GM23338 (cell line): ENCODE results near the gene KCNN3. TPM values are rescaled to one million over a fixed set of nuclear protein-coding genes. Genes with fewer than 3 reads are reported as not detected.

Experiments
- ATAC-seq: fragments of 200-7000 bp; cut with Tn5 transposase; 3 replicates; pipeline ENCODE4 v1.9.1; 2020
- DNase-seq: peaks from one replicate; pipeline ENCODE4 v3.0.0-alpha.2; 2015; ENCODE audit warnings: low spot score
- H2AFZ ChIP-seq: fragments of 200-600 bp; sonication (generic); 2 replicates; pipeline ENCODE4 v1.8.0; 2016; ENCODE audit warnings: antibody characterized with exemption, mild to moderate bottlenecking, moderate library complexity
- H3F3A ChIP-seq: fragments of 200-600 bp; sonication (generic); replicated peaks from 2 replicates; pipeline ENCODE4 v1.8.0; 2017; ENCODE audit warnings: antibody characterized with exemption, mixed run types, low read depth
- H3K27ac ChIP-seq: fragments of 200-600 bp; sonication (generic); 2 replicates; pipeline ENCODE4 v1.6.1; 2016; ENCODE audit warnings: low read depth
- H3K27me3 ChIP-seq: fragments of 200-600 bp; sonication (generic); 2 replicates; pipeline ENCODE4 v1.8.0; 2016; ENCODE audit warnings: mild to moderate bottlenecking, mixed run types, moderate library complexity; ENCODE audit not compliant: insufficient read depth
- H3K36me3 ChIP-seq: fragments of 200-600 bp; sonication (generic); 2 replicates; pipeline ENCODE4 v1.8.0; 2016; ENCODE audit warnings: mild to moderate bottlenecking; ENCODE audit not compliant: insufficient read depth
- H3K4me1 ChIP-seq: fragments of 200-600 bp; sonication (generic); 2 replicates; pipeline ENCODE4 v1.8.0; 2016; ENCODE audit warnings: mild to moderate bottlenecking, moderate library complexity; ENCODE audit not compliant: insufficient read depth
- H3K4me2 ChIP-seq: fragments of 200-600 bp; sonication (generic); 2 replicates; pipeline ENCODE4 v1.7.1; 2017; ENCODE audit warnings: mixed run types
- H3K4me3 ChIP-seq: fragments of 200-600 bp; sonication (generic); 2 replicates; pipeline ENCODE4 v1.6.1; 2016; ENCODE audit warnings: mixed run types
- H3K79me2 ChIP-seq: fragments of 200-600 bp; sonication (generic); replicated peaks from 2 replicates; pipeline ENCODE4 v1.8.0; 2017; ENCODE audit warnings: mild to moderate bottlenecking; ENCODE audit not compliant: insufficient read depth
- H3K9me2 ChIP-seq: fragments of 200-600 bp; sonication (generic); 2 replicates; pipeline ENCODE4 v1.8.0; 2017; ENCODE audit not compliant: insufficient read depth
- H4K20me1 ChIP-seq: fragments of 200-600 bp; sonication (generic); replicated peaks from 2 replicates; pipeline ENCODE4 v1.8.0; 2017; ENCODE audit warnings: mild to moderate bottlenecking; ENCODE audit not compliant: insufficient read depth
- H3K27ac Mint-ChIP-seq: 2 replicates; pipeline ENCODE4 v1.8.0; 2020; ENCODE audit warnings: inconsistent platforms, mild to moderate bottlenecking, moderate library complexity, mixed read lengths
- H3K27me3 Mint-ChIP-seq: 3 replicates; pipeline ENCODE4 v1.8.0; 2022; ENCODE audit warnings: low read depth, mild to moderate bottlenecking, moderate library complexity, mixed read lengths, inconsistent platforms; ENCODE audit not compliant: insufficient read depth, poor library complexity
- H3K36me3 Mint-ChIP-seq: 3 replicates; pipeline ENCODE4 v1.8.0; 2021; ENCODE audit warnings: low read depth, mild to moderate bottlenecking, inconsistent platforms, moderate library complexity, mixed read lengths
- H3K4me1 Mint-ChIP-seq: 3 replicates; pipeline ENCODE4 v1.8.0; 2020; ENCODE audit warnings: mild to moderate bottlenecking, inconsistent platforms, mixed read lengths
- H3K4me3 Mint-ChIP-seq: 3 replicates; pipeline ENCODE4 v1.8.0; 2021; ENCODE audit warnings: moderate library complexity, mild to moderate bottlenecking, inconsistent platforms, mixed read lengths
- H3K9me3 Mint-ChIP-seq: 3 replicates; pipeline ENCODE4 v1.8.0; 2020; ENCODE audit warnings: moderate library complexity, mild to moderate bottlenecking, inconsistent platforms, mixed read lengths
- CREB1 ChIP-seq: fragments of 250-450 bp; sonication (Bioruptor Pico); IDR thresholded peaks from 2 replicates; pipeline ENCODE4 v1.5.0; 2020; ENCODE audit warnings: low read depth, mild to moderate bottlenecking, moderate library complexity
- CTCF ChIP-seq, 2 experiments: fragments of 200-600 bp in 1 of 2; sonication (generic) in 1 of 2; conservative IDR thresholded peaks; 2 replicates each; pipeline versions ENCODE4 v1.5.1 to v1.6.1; 2016 to 2017; ENCODE audit warnings: antibody characterized with exemption in 2 of 2, low read depth in 2 of 2, mild to moderate bottlenecking in 2 of 2, moderate library complexity in 1 of 2
- ETS1 ChIP-seq: IDR thresholded peaks from 2 replicates; pipeline ENCODE4 v1.6.1; 2016; ENCODE audit warnings: antibody characterized with exemption
- EZH2 ChIP-seq: fragments of 200-600 bp; sonication (generic); IDR thresholded peaks from one replicate; pipeline ENCODE4 v1.8.0; 2017; ENCODE audit warnings: antibody characterized with exemption, mild to moderate bottlenecking, low read depth; ENCODE audit not compliant: unreplicated experiment
- EZH2phosphoT487 ChIP-seq: fragments of 200-600 bp; sonication (generic); IDR thresholded peaks from one replicate; pipeline ENCODE4 v1.8.1; 2018; ENCODE audit warnings: antibody characterized with exemption; ENCODE audit not compliant: unreplicated experiment
- JUNB ChIP-seq: IDR thresholded peaks from one replicate; pipeline ENCODE4 v1.6.1; 2016; ENCODE audit warnings: antibody characterized with exemption; ENCODE audit not compliant: unreplicated experiment
- NANOG ChIP-seq: IDR thresholded peaks from 2 replicates; pipeline ENCODE4 v1.6.1; 2016; ENCODE audit warnings: antibody characterized with exemption, borderline replicate concordance
- POLR2AphosphoS5 ChIP-seq: IDR thresholded peaks from 2 replicates; pipeline ENCODE4 v1.6.1; 2016; ENCODE audit warnings: antibody characterized with exemption, low read depth
- REST ChIP-seq: IDR thresholded peaks from one replicate; pipeline ENCODE4 v1.6.1; 2018; ENCODE audit warnings: antibody characterized with exemption; ENCODE audit not compliant: unreplicated experiment
- STAT1 ChIP-seq: IDR thresholded peaks from one replicate; pipeline ENCODE4 v1.6.1; 2016; ENCODE audit warnings: antibody characterized with exemption; ENCODE audit not compliant: unreplicated experiment
- ZNF114 ChIP-seq: fragments of 250-450 bp; sonication (Bioruptor Pico); IDR thresholded peaks from 2 replicates; pipeline ENCODE4 v1.5.0; 2020; ENCODE audit warnings: mild to moderate bottlenecking, moderate library complexity
- ZNF331 ChIP-seq: fragments of 250-450 bp; sonication (Bioruptor Pico); IDR thresholded peaks from 2 replicates; pipeline ENCODE4 v1.5.0; 2020; ENCODE audit warnings: low read depth, mild to moderate bottlenecking, moderate library complexity
- ZNF462 ChIP-seq: fragments of 250-450 bp; sonication (Bioruptor Pico); IDR thresholded peaks from 2 replicates; pipeline ENCODE4 v1.5.0; 2020; ENCODE audit warnings: mild to moderate bottlenecking, moderate library complexity
- polyA plus RNA-seq: library from polyadenylated mRNA; unstranded; fragments of >200 nt; fragmentation: Nextera tagmentation; extraction: Ambion mirVana; gene quantifications from 2 replicates; pipeline ENCODE4 v1.2.1, GENCODE V29; 2016
- total RNA-seq: library from RNA; depleted of rRNA; stranded (reverse); fragments of >200 nt; shearing (Covaris generic); gene quantifications from 2 replicates; pipeline ENCODE4 v1.2.3, GENCODE V29; 2014

The KCNN3 gene
- total and polyA plus RNA-seq, 2 experiments from 2014 or later: 1.9 to 3.0 TPM

GRCh38 chr1:154726443-154726842 is 143.6 kb downstream of the KCNN3 start:
- Histone ChIP-seq H4K20me1 (no peaks in the 10 kb centered on the region), H3K36me3 (no peaks in the 10 kb centered on the region), H3K27ac (no peak overlapping the region), H2AFZ (no peak overlapping the region), H3K4me2 (no peak overlapping the region), H3F3A (no peaks in the 10 kb centered on the region), H3K27me3 (no peaks in the 10 kb centered on the region), H3K4me1 (peaks cover 16% of the 10 kb centered on the region), H3K79me2 (no peaks in the 10 kb centered on the region), H3K9me2 (no peaks in the 10 kb centered on the region), H3K4me3 (no peak overlapping the region)
- no peak for ATAC-seq
- Mint-ChIP-seq H3K9me3 (no peaks in the 10 kb centered on the region; the same call in 2 of the 3 replicates), H3K4me1 (peaks cover 44% of the 10 kb centered on the region), H3K27me3 (peaks cover 3% of the 10 kb centered on the region), H3K4me3 (no peak overlapping the region), H3K27ac (no peak overlapping the region), H3K36me3 (no peaks in the 10 kb centered on the region)
- TF ChIP-seq NANOG (no peak), CTCF (conservative IDR thresholded peaks at IDR 0.05; ENCODE audit: low read depth in 2 of 2) (no peak), POLR2AphosphoS5 (no peak), ZNF331 (CRISPR knock-in tag) (no peak), STAT1 (no peak), EZH2 (no peak), ZNF462 (CRISPR knock-in tag) (no peak), EZH2phosphoT487 (no peak), ETS1 (no peak), CREB1 (CRISPR knock-in tag) (no peak), REST (no peak), JUNB (no peak), ZNF114 (CRISPR knock-in tag) (no peak)
- no peak for DNase-seq
